H1 (cell line): Measurements from ENCODE around the gene ABCC4. TPM values are rescaled to one million over a fixed set of nuclear protein-coding genes. Genes with fewer than 3 reads are reported as not detected.

Experiments used
- CTCF ChIA-PET: fragments of 300-600 bp; sonication (Branson Sonifier 250); formaldehyde crosslinking; loops from one replicate; lab custom pipeline; 2021; ENCODE audit not compliant: partially characterized antibody; lab: Charles Lee
- POLR2A ChIA-PET: fragments of 300-600 bp; sonication (Branson Sonifier 250); formaldehyde crosslinking; loops from one replicate; lab custom pipeline; 2021; ENCODE audit warnings: inconsistent platforms; ENCODE audit not compliant: partially characterized antibody; lab: Charles Lee
- DNase-seq, 2 experiments: peaks; one replicate each; pipeline versions ENCODE4 v3.0.0 to v3.0.0-alpha.2; 2010 to 2022; ENCODE audit warnings: low spot score in 2 of 2, low read depth in 1 of 2, mixed read lengths in 1 of 2
- FAIRE-seq: peaks from 2 replicates; lab custom pipeline; 2011; peaks lifted over from hg19 to GRCh38; lab: Jason Lieb, UNC
- H2AFZ ChIP-seq: 2 replicates; pipeline ENCODE4 v1.8.1; 2012; ENCODE audit warnings: low read length, inconsistent platforms
- H2AK5ac ChIP-seq: 2 replicates; pipeline ENCODE4 v1.6.1; 2013; ENCODE audit warnings: low read depth, low read length
- H2BK120ac ChIP-seq: replicated peaks from 2 replicates; pipeline ENCODE3; 2013; ENCODE audit warnings: low read depth, low read length, inconsistent platforms
- H2BK12ac ChIP-seq: 2 replicates; pipeline ENCODE4 v1.6.1; 2013; ENCODE audit warnings: low read depth, low read length
- H2BK15ac ChIP-seq: 2 replicates; pipeline ENCODE4 v1.6.1; 2013; ENCODE audit warnings: low read length
- H2BK20ac ChIP-seq: 2 replicates; pipeline ENCODE4 v1.6.1; 2013; ENCODE audit warnings: low read length
- H2BK5ac ChIP-seq: 2 replicates; pipeline ENCODE4 v1.6.1; 2013; ENCODE audit warnings: low read depth, low read length
- H3K14ac ChIP-seq: 2 replicates; pipeline ENCODE4 v1.6.1; 2013; ENCODE audit warnings: inconsistent platforms; ENCODE audit not compliant: insufficient read length
- H3K18ac ChIP-seq: 2 replicates; pipeline ENCODE4 v1.6.1; 2013; ENCODE audit warnings: low read length; ENCODE audit errors: extremely low read depth
- H3K23ac ChIP-seq: 2 replicates; pipeline ENCODE4 v1.6.1; 2013; ENCODE audit warnings: inconsistent platforms; ENCODE audit not compliant: insufficient read length
- H3K23me2 ChIP-seq: 2 replicates; pipeline ENCODE4 v1.6.1; 2013; ENCODE audit warnings: low read depth, low read length
- H3K27ac ChIP-seq: 2 replicates; pipeline ENCODE4 v1.6.1; 2011; ENCODE audit warnings: low read depth, low read length, inconsistent platforms
- H3K27me3 ChIP-seq, 4 experiments: replicated peaks in 1 of 4; 1 replicate in 1 of 4; 2 replicates in 3 of 4; pipeline versions ENCODE4 v1.6.1 to v1.8.1; 2011 to 2013; ENCODE audit warnings: low read length in 3 of 4, mild to moderate bottlenecking in 3 of 4, inconsistent platforms in 2 of 4, mixed read lengths in 2 of 4, moderate library complexity in 1 of 4; ENCODE audit not compliant: control insufficient read depth in 3 of 4, insufficient read depth in 3 of 4; ENCODE audit errors: extremely low read depth in 1 of 4
- H3K36me3 ChIP-seq, 4 experiments: 2 replicates each; pipeline versions ENCODE4 v1.6.1 to v1.8.1; 2011 to 2013; ENCODE audit warnings: mild to moderate bottlenecking in 4 of 4, low read length in 3 of 4, moderate library complexity in 2 of 4, control low read depth in 1 of 4, inconsistent platforms in 1 of 4; ENCODE audit not compliant: insufficient read depth in 4 of 4, control insufficient read depth in 2 of 4
- H3K4ac ChIP-seq: replicated peaks from 2 replicates; pipeline ENCODE3; 2013; ENCODE audit warnings: low read length, low read depth, mixed read lengths, inconsistent platforms; ENCODE audit not compliant: insufficient read length
- H3K4me1 ChIP-seq, 4 experiments: replicated peaks in 1 of 4; 1 replicate in 1 of 4; 2 replicates in 3 of 4; pipeline versions ENCODE4 v1.6.1 to v1.8.1; 2011 to 2013; ENCODE audit warnings: low read length in 3 of 4, inconsistent platforms in 2 of 4, mixed read lengths in 1 of 4; ENCODE audit not compliant: insufficient read depth in 4 of 4, control insufficient read depth in 3 of 4
- H3K4me2 ChIP-seq, 2 experiments: 2 replicates each; pipeline versions ENCODE4 v1.6.1 to v1.8.1; 2011 to 2013; ENCODE audit warnings: low read depth in 2 of 2, low read length in 2 of 2, control low read depth in 1 of 2, inconsistent platforms in 1 of 2, mild to moderate bottlenecking in 1 of 2; ENCODE audit not compliant: insufficient read depth in 1 of 2
- H3K4me3 ChIP-seq, 4 experiments: fragments of 200-600, 300-600 bp in 1 of 4; sonication (generic), shearing (Covaris generic), sonication (Bioruptor Twin) in 1 of 4; 2 replicates each; pipeline versions ENCODE4 v1.5.1 to v1.8.1; 2011 to 2016; ENCODE audit warnings: low read length in 4 of 4, low read depth in 3 of 4, control low read depth in 2 of 4, inconsistent platforms in 2 of 4, mild to moderate bottlenecking in 2 of 4, mixed read lengths in 1 of 4, moderate library complexity in 1 of 4; ENCODE audit not compliant: insufficient read depth in 2 of 4; ENCODE audit errors: extremely low read depth in 1 of 4
- H3K56ac ChIP-seq: replicated peaks from 2 replicates; pipeline ENCODE3; 2013; ENCODE audit warnings: low read depth, mild to moderate bottlenecking, mixed read lengths, low read length, inconsistent platforms; ENCODE audit not compliant: insufficient read length
- H3K79me1 ChIP-seq: 2 replicates; pipeline ENCODE4 v1.6.1; 2013; ENCODE audit warnings: low read depth, low read length, control low read depth
- H3K79me2 ChIP-seq, 2 experiments: 2 replicates each; pipeline versions ENCODE4 v1.6.1 to v1.8.1; 2012 to 2013; ENCODE audit warnings: low read length in 2 of 2, mild to moderate bottlenecking in 2 of 2, inconsistent platforms in 1 of 2; ENCODE audit not compliant: insufficient read depth in 2 of 2, control insufficient read depth in 1 of 2
- H3K9ac ChIP-seq, 4 experiments: replicated peaks in 1 of 4; 1 replicate in 1 of 4; 2 replicates in 3 of 4; pipeline versions ENCODE4 v1.6.1 to v1.8.1; 2011 to 2013; ENCODE audit warnings: low read depth in 3 of 4, low read length in 3 of 4, control low read depth in 2 of 4, mild to moderate bottlenecking in 2 of 4, moderate library complexity in 2 of 4, inconsistent platforms in 1 of 4; ENCODE audit errors: extremely low read depth in 1 of 4
- H3K9me3 ChIP-seq, 2 experiments: 2 replicates each; pipeline versions ENCODE4 v1.6.1 to v1.8.1; 2012 to 2013; ENCODE audit warnings: mild to moderate bottlenecking in 2 of 2, moderate library complexity in 2 of 2, control low read depth in 1 of 2, inconsistent platforms in 1 of 2, low read depth in 1 of 2, low read length in 1 of 2, mixed read lengths in 1 of 2; ENCODE audit not compliant: insufficient read depth in 2 of 2
- H4K20me1 ChIP-seq, 2 experiments: replicated peaks in 1 of 2; 2 replicates each; pipeline versions ENCODE3 to v1.8.1; 2011 to 2013; ENCODE audit warnings: inconsistent platforms in 2 of 2, low read length in 2 of 2, mild to moderate bottlenecking in 1 of 2; ENCODE audit not compliant: insufficient read depth in 2 of 2, control insufficient read depth in 1 of 2
- H4K5ac ChIP-seq: 2 replicates; pipeline ENCODE4 v1.6.1; 2013; ENCODE audit warnings: low read length, low read depth, mixed read lengths, inconsistent platforms; ENCODE audit not compliant: insufficient read length
- H4K8ac ChIP-seq: 2 replicates; pipeline ENCODE4 v1.8.0; 2013; ENCODE audit warnings: mild to moderate bottlenecking, moderate library complexity, low read length, inconsistent platforms; ENCODE audit not compliant: insufficient read depth; ENCODE audit errors: extremely low read depth
- H4K91ac ChIP-seq: replicated peaks from 2 replicates; pipeline ENCODE3; 2013; ENCODE audit warnings: low read length, mixed read lengths, inconsistent platforms; ENCODE audit not compliant: insufficient read length
- CBX8 ChIP-seq: fragments of 300-800, 300-1000 bp; sonication (generic); IDR thresholded peaks from 2 replicates; pipeline ENCODE4 v1.7.1; 2016; ENCODE audit warnings: low read depth, low read length, borderline replicate concordance
- HDAC6 ChIP-seq: IDR thresholded peaks from one replicate; pipeline ENCODE4 v1.7.1; 2012; ENCODE audit warnings: low read depth, mild to moderate bottlenecking, inconsistent platforms, low read length, moderate library complexity
- KDM1A ChIP-seq: fragments of 200-600, 300-600 bp; sonication (generic); IDR thresholded peaks from 2 replicates; pipeline ENCODE4 v1.7.1; 2016; ENCODE audit warnings: mild to moderate bottlenecking, low read length, borderline replicate concordance
- WGBS, 2 experiments: shearing (Covaris generic) in 1 of 2; methylation state at CpG; one replicate each; pipeline versions ENCODE4 v1.1.6 to v1.1.7; 2013 to 2015; ENCODE audit warnings: low lambda C conversion rate in 2 of 2, mixed read lengths in 2 of 2, inconsistent platforms in 1 of 2, low coverage in 1 of 2, missing lambda C conversion rate in 1 of 2; ENCODE audit not compliant: insufficient replicate concordance in 2 of 2, insufficient coverage in 1 of 2, insufficient read length in 1 of 2; ENCODE audit errors: extremely low coverage in 1 of 2, missing lambda C conversion rate in 1 of 2; 5-methylcytosine and 5-hydroxymethylcytosine counted together
- polyA plus RNA-seq, 7 experiments: library from polyadenylated mRNA; depleted of rRNA in 3 of 7; stranded (reverse) in 5 of 7; unstranded in 2 of 7; fragments of >200 nt in 5 of 7; fragments of 200-250 nt in 2 of 7; gene quantifications; 1 replicate in 5 of 7; 2 replicates in 1 of 7; 4 replicates in 1 of 7; pipeline versions ENCODE4 v1.2.1 to v1.2.3, GENCODE V29; 2011 to 2013; ENCODE audit warnings: missing spikeins in 2 of 7, mixed read lengths in 2 of 7
- total RNA-seq: library from RNA; stranded (reverse); fragmentation: NEBNext Ultra II Directional; extraction: Animal tissue kit (Norgen Biotek cat#: 25700); gene quantifications from 2 replicates; pipeline ENCODE4 v1.2.1, GENCODE V29; 2021

The ABCC4 gene
- total and polyA plus RNA-seq, 2 of the 8 experiments (the other 6 are each of a cell fraction or from before 2014, with no cell fraction given): 4.0 to 14.1 TPM

GRCh38 chr13:95151942-95152587 lies 149.2 kb downstream of the ABCC4 start:
- Histone ChIP-seq H4K8ac (no peak overlapping the region), H2BK20ac (no peak overlapping the region), H2AK5ac (no peak overlapping the region), H2AFZ (no peak overlapping the region), H3K4me2 (no peak overlapping the region), H3K18ac (no peak overlapping the region), H3K9me3 (no peaks in the 10 kb centered on the region), H2BK120ac (no peak overlapping the region), H3K27ac (no peak overlapping the region), H3K14ac (no peak overlapping the region), H3K36me3 (no peaks in the 10 kb centered on the region), H3K9ac (no peak overlapping the region), H4K5ac (no peak overlapping the region), H2BK15ac (no peak overlapping the region), H3K56ac (no peak overlapping the region), H3K4me1 (peaks cover 0 to 10% (median 3%) of the 10 kb centered on the region in 4 experiments; a peak in 3 of 7 replicates), H3K27me3 (peaks cover 0 to 3% (median under 1%) of the 10 kb centered on the region in 4 experiments; a peak in 4 of 7 replicates), H2BK5ac (no peak overlapping the region), H4K20me1 (no peaks in the 10 kb centered on the region), H3K23me2 (no peaks in the 10 kb centered on the region), H3K4me3 (no peak overlapping the region), H4K91ac (no peak overlapping the region), H3K79me2 (no peaks in the 10 kb centered on the region), H3K23ac (no peak overlapping the region), H3K79me1 (no peaks in the 10 kb centered on the region), H2BK12ac (no peak overlapping the region), H3K4ac (no peak overlapping the region)
- ChIA-PET CTCF (interaction anchor here (1.4 kb wide), 1 partner anchor 37 kb away, joined by 5 read pairs; no protein-coding TSS in a partner anchor), POLR2A (interaction anchor here (0.7 kb wide), 1 partner anchor 253 kb away, joined by 3 read pairs; no protein-coding TSS in a partner anchor)
- no peak for DNase-seq
- WGBS, 2 experiments: 93% methylated on average over 4 of the region's 4 CpGs; no CpG with 5 or more reads in 1 of the 2 experiments
- FAIRE-seq: no peak
- no peak for TF ChIP-seq KDM1A
- no peak for TF ChIP-seq HDAC6
- no peak for TF ChIP-seq CBX8
